SH-SY5Y (cell line): ENCODE measurements around the gene HOXA3.

Experiments used
- GATA2 ChIP-seq: IDR thresholded peaks from 2 replicates; pipeline ENCODE4 v1.6.1; 2011; ENCODE audit warnings: mild to moderate bottlenecking, low read depth, low read length
- GATA3 ChIP-seq: IDR thresholded peaks from 2 replicates; pipeline ENCODE4 v1.6.1; 2011; ENCODE audit warnings: low read depth, mild to moderate bottlenecking, low read length, moderate library complexity

GRCh38 chr7:27128776-27129728 lies 23.3 kb downstream of the HOXA3 start:
- TF ChIP-seq GATA3 (no peak), GATA2 (no peak)
